OCI-M2 (cell line): ENCODE results near the gene LRRC61.
"Not testable (repeated sequence)": the region's sequence is repeated elsewhere in the genome, so short reads cannot be mapped to it uniquely, and the experiment has no call there.

Experiments
- DNase-seq: peaks from one replicate; lab custom pipeline; 2025; ENCODE audit not compliant: unreplicated experiment; lab: John Stamatoyannopoulos, UW

Gene LRRC61

GRCh38 chr7:150381096-150381495 lies 57.9 kb downstream of the LRRC61 start:
- no peak for DNase-seq

- no peak for DNase-seq
Measured at GRCh38 chr7:150381785-150382122, 58.6 kb downstream of the LRRC61 start.

GRCh38 chr7:150382123-150382843 lies 59.1 kb downstream of the LRRC61 start:
- DNase-seq, result no peak

GRCh38 chr7:150382844-150383225 lies 59.7 kb downstream of the LRRC61 start:
- no peak for DNase-seq

GRCh38 chr7:150383710-150384397 lies 60.7 kb downstream of the LRRC61 start:
- no peak for DNase-seq

- DNase-seq, result no peak
Measured at GRCh38 chr7:150384406-150385301, 61.5 kb downstream of the LRRC61 start.

- no peak for DNase-seq
Measured at GRCh38 chr7:150385302-150385723, 62.2 kb downstream of the LRRC61 start.

- not testable (repeated sequence) for DNase-seq
Measured at GRCh38 chr7:150385884-150386283, 62.7 kb downstream of the LRRC61 start.
